GM12891 (cell line): ENCODE results near the gene LGI1.
"Not testable (repeated sequence)": the region's sequence is repeated elsewhere in the genome, so short reads cannot be mapped to it uniquely, and the experiment has no call there.

ENCODE experiments used
- DNase-seq: peaks from one replicate; pipeline ENCODE4 v3.0.0; 2011; ENCODE audit warnings: low spot score; ENCODE audit not compliant: insufficient read length
- FAIRE-seq: peaks from 2 replicates; lab custom pipeline; 2011; peaks lifted over from hg19 to GRCh38; lab: Jason Lieb, UNC
- PAX5 ChIP-seq: IDR thresholded peaks from 2 replicates; pipeline ENCODE4 v1.6.1; 2011; ENCODE audit warnings: low read length, moderate library complexity, mild to moderate bottlenecking; ENCODE audit not compliant: insufficient read depth, severe bottlenecking
- POLR2A ChIP-seq: IDR thresholded peaks from 2 replicates; pipeline ENCODE4 v1.6.1; 2011; ENCODE audit warnings: low read depth, low read length, control low read depth
- POLR2AphosphoS5 ChIP-seq: IDR thresholded peaks from 2 replicates; pipeline ENCODE4 v1.6.1; 2011; ENCODE audit warnings: low read depth, low read length, control low read depth
- POU2F2 ChIP-seq: IDR thresholded peaks from 2 replicates; pipeline ENCODE4 v1.6.1; 2011; ENCODE audit warnings: low read depth, mild to moderate bottlenecking, control low read depth, low read length, moderate library complexity
- SPI1 ChIP-seq: IDR thresholded peaks from 2 replicates; pipeline ENCODE4 v1.6.1; 2011; ENCODE audit warnings: low read depth, low read length, control low read depth
- TAF1 ChIP-seq: IDR thresholded peaks from 2 replicates; pipeline ENCODE4 v1.6.1; 2011; ENCODE audit warnings: low read depth, low read length, control low read depth

LGI1 gene

GRCh38 chr10:93820434-93820833 is 62.7 kb downstream of the LGI1 start:
- no peak for FAIRE-seq
- no peak for DNase-seq
- no peak for TF ChIP-seq POLR2A
- TF ChIP-seq SPI1: no peak
- no peak for TF ChIP-seq POU2F2
- TF ChIP-seq TAF1: no peak
- TF ChIP-seq POLR2AphosphoS5: no peak
- no peak for TF ChIP-seq PAX5

- no peak for TF ChIP-seq POLR2AphosphoS5
- TF ChIP-seq TAF1: no peak
- TF ChIP-seq POU2F2: no peak
- no peak for TF ChIP-seq SPI1
- no peak for TF ChIP-seq POLR2A
- TF ChIP-seq PAX5: no peak
- DNase-seq (no peak), FAIRE-seq (no peak)
Observed at GRCh38 chr10:93821051-93821772, 63.5 kb downstream of the LGI1 start.

GRCh38 chr10:93826355-93826754 is 68.6 kb downstream of the LGI1 start:
- TF ChIP-seq PAX5: no peak
- TF ChIP-seq SPI1: no peak
- TF ChIP-seq POLR2A: no peak
- TF ChIP-seq POU2F2: no peak
- TF ChIP-seq POLR2AphosphoS5: no peak
- TF ChIP-seq TAF1: no peak
- no peak for FAIRE-seq
- DNase-seq: no peak

- FAIRE-seq (no peak), DNase-seq (no peak)
- TF ChIP-seq PAX5: no peak
Observed at GRCh38 chr10:93827056-93827804, 69.5 kb downstream of the LGI1 start.

- FAIRE-seq, DNase-seq: not testable (repeated sequence)
Observed at GRCh38 chr10:93831065-93831464, 73.3 kb downstream of the LGI1 start.

GRCh38 chr10:93835770-93836169 is 78.0 kb downstream of the LGI1 start:
- DNase-seq: no peak
- TF ChIP-seq POU2F2 (no peak), TAF1 (no peak), PAX5 (no peak), SPI1 (no peak), POLR2AphosphoS5 (no peak), POLR2A (no peak)
- FAIRE-seq: no peak

GRCh38 chr10:93837822-93838221 is 80.1 kb downstream of the LGI1 start:
- FAIRE-seq: no peak
- no peak for TF ChIP-seq POLR2AphosphoS5
- DNase-seq: no peak

GRCh38 chr10:93838278-93838677 is 80.5 kb downstream of the LGI1 start:
- FAIRE-seq (no peak), DNase-seq (no peak)
- no peak for TF ChIP-seq SPI1
- TF ChIP-seq TAF1: no peak
- TF ChIP-seq POU2F2: no peak
- no peak for TF ChIP-seq POLR2AphosphoS5
- TF ChIP-seq POLR2A: no peak
- TF ChIP-seq PAX5: no peak

GRCh38 chr10:93841961-93842360 is 84.2 kb downstream of the LGI1 start:
- FAIRE-seq (no peak), DNase-seq (no peak)
- TF ChIP-seq POU2F2: no peak
- TF ChIP-seq PAX5: no peak
- TF ChIP-seq POLR2A: no peak
- no peak for TF ChIP-seq SPI1
- no peak for TF ChIP-seq POLR2AphosphoS5
- no peak for TF ChIP-seq TAF1

- FAIRE-seq (no peak), DNase-seq (no peak)
- TF ChIP-seq TAF1 (no peak), PAX5 (no peak), POLR2AphosphoS5 (no peak), POU2F2 (no peak), SPI1 (no peak), POLR2A (no peak)
Observed at GRCh38 chr10:93844979-93845626, 87.4 kb downstream of the LGI1 start.
